GM12892 (cell line): ENCODE results near the gene MYH15. TPM values are rescaled to one million over a fixed set of nuclear protein-coding genes. Genes with fewer than 3 reads are reported as not detected.

Experiments used
- DNase-seq: peaks from one replicate; pipeline ENCODE4 v3.0.0; 2011; ENCODE audit not compliant: insufficient read length
- FAIRE-seq: peaks from 2 replicates; lab custom pipeline; 2011; peaks lifted over from hg19 to GRCh38; lab: Jason Lieb, UNC
- POLR2A ChIP-seq: IDR thresholded peaks from 2 replicates; pipeline ENCODE4 v1.6.1; 2011; ENCODE audit warnings: low read depth, low read length, control low read depth
- POLR2AphosphoS5 ChIP-seq: IDR thresholded peaks from 2 replicates; pipeline ENCODE4 v1.6.1; 2011; ENCODE audit warnings: low read depth, low read length, control low read depth
- TAF1 ChIP-seq: IDR thresholded peaks from 2 replicates; pipeline ENCODE4 v1.6.1; 2011; ENCODE audit warnings: low read depth, mild to moderate bottlenecking, control low read depth, low read length, borderline replicate concordance
- polyA plus RNA-seq: library from polyadenylated mRNA; unstranded; fragments of >200 nt; gene quantifications from one replicate; pipeline ENCODE4 v1.2.1, GENCODE V29; 2012; ENCODE audit warnings: missing spikeins, inconsistent platforms; ENCODE audit not compliant: missing spikeins

The MYH15 gene
- 0.08 TPM for polyA plus RNA-seq

GRCh38 chr3:108510496-108510895 lies at the start of gene MYH15:
Gene MYH15 (minus strand): TSS chr3:108510596. CDS start chr3:108510530, 66 bp downstream.
- FAIRE-seq (no peak), DNase-seq (no peak)
- TF ChIP-seq POLR2A, result no peak
- TF ChIP-seq TAF1, result no peak
- no peak for TF ChIP-seq POLR2AphosphoS5

GRCh38 chr3:108555966-108556581 lies 45.7 kb upstream of the MYH15 start:
- TF ChIP-seq POLR2A, result no peak
- no peak for TF ChIP-seq TAF1
- TF ChIP-seq POLR2AphosphoS5, result no peak
- FAIRE-seq, result no peak
- DNase-seq, result no peak

- no peak for DNase-seq
- TF ChIP-seq POLR2A (no peak), POLR2AphosphoS5 (no peak), TAF1 (no peak)
- no peak for FAIRE-seq
Measured at GRCh38 chr3:108554913-108555571, 44.6 kb upstream of the MYH15 start.

- DNase-seq (no peak), FAIRE-seq (peak; percentile 21)
- no peak for TF ChIP-seq TAF1
- no peak for TF ChIP-seq POLR2A
- TF ChIP-seq POLR2AphosphoS5, result no peak
Measured at GRCh38 chr3:108554229-108554628, 43.8 kb upstream of the MYH15 start.

GRCh38 chr3:108552267-108553159 lies 42.1 kb upstream of the MYH15 start:
- TF ChIP-seq POLR2A (no peak), TAF1 (no peak), POLR2AphosphoS5 (no peak)
- FAIRE-seq (peak; percentile 76), DNase-seq (no peak)

GRCh38 chr3:108548886-108549285 lies 38.5 kb upstream of the MYH15 start:
- TF ChIP-seq POLR2AphosphoS5 (no peak), TAF1 (no peak), POLR2A (no peak)
- peak; percentile 17 for FAIRE-seq

GRCh38 chr3:108548304-108548703 lies 37.9 kb upstream of the MYH15 start:
- FAIRE-seq (no peak), DNase-seq (no peak)
- TF ChIP-seq TAF1, result no peak
- no peak for TF ChIP-seq POLR2AphosphoS5
- TF ChIP-seq POLR2A, result no peak

More at GRCh38 chr3:108548886-108549285, 38.5 kb upstream of the MYH15 start:
- no peak for DNase-seq

- TF ChIP-seq TAF1, result no peak
- TF ChIP-seq POLR2A, result no peak
- no peak for TF ChIP-seq POLR2AphosphoS5
- DNase-seq, result no peak
- no peak for FAIRE-seq
Measured at GRCh38 chr3:108546692-108547091, 36.3 kb upstream of the MYH15 start.

- DNase-seq, result no peak
- FAIRE-seq, result no peak
- TF ChIP-seq POLR2A, result no peak
- no peak for TF ChIP-seq POLR2AphosphoS5
- TF ChIP-seq TAF1, result no peak
Measured at GRCh38 chr3:108546247-108546646, 35.9 kb upstream of the MYH15 start.

- no peak for FAIRE-seq
- TF ChIP-seq TAF1, result no peak
- TF ChIP-seq POLR2A, result no peak
- no peak for TF ChIP-seq POLR2AphosphoS5
Measured at GRCh38 chr3:108538083-108538482, 27.7 kb upstream of the MYH15 start.

GRCh38 chr3:108528459-108529252 lies 18.3 kb upstream of the MYH15 start:
- DNase-seq, result peak; percentile 1
- TF ChIP-seq POLR2A (no peak), TAF1 (no peak), POLR2AphosphoS5 (no peak)
- peak; percentile 76 for FAIRE-seq

More at GRCh38 chr3:108538083-108538482, 27.7 kb upstream of the MYH15 start:
- no peak for DNase-seq
